Glutamatergic neuron (in vitro differentiated cells): ENCODE data around the gene RPAP2. TPM values are rescaled to one million over a fixed set of nuclear protein-coding genes. Genes with fewer than 3 reads are reported as not detected.
"Not testable (repeated sequence)": the region's sequence is repeated elsewhere in the genome, so short reads cannot be mapped to it uniquely, and the experiment has no call there.

Experiments used
- DNase-seq: peaks from one replicate; pipeline ENCODE4 v3.0.0; 2022
- H3K27ac Mint-ChIP-seq: one replicate; pipeline ENCODE4 v1.8.0; 2020; ENCODE audit warnings: mild to moderate bottlenecking, mixed read lengths, inconsistent platforms; ENCODE audit not compliant: unreplicated experiment
- H3K27me3 Mint-ChIP-seq: one replicate; pipeline ENCODE4 v1.8.0; 2020; ENCODE audit warnings: mild to moderate bottlenecking, moderate library complexity, mixed read lengths, inconsistent platforms; ENCODE audit not compliant: unreplicated experiment
- H3K36me3 Mint-ChIP-seq: one replicate; pipeline ENCODE4 v1.8.0; 2020; ENCODE audit warnings: mild to moderate bottlenecking, mixed read lengths, inconsistent platforms; ENCODE audit not compliant: unreplicated experiment
- H3K4me1 Mint-ChIP-seq: one replicate; pipeline ENCODE4 v1.8.0; 2020; ENCODE audit warnings: mild to moderate bottlenecking, low read depth, mixed read lengths, inconsistent platforms; ENCODE audit not compliant: unreplicated experiment
- H3K4me3 Mint-ChIP-seq: one replicate; pipeline ENCODE4 v1.8.0; 2020; ENCODE audit warnings: mild to moderate bottlenecking, mixed read lengths, inconsistent platforms; ENCODE audit not compliant: unreplicated experiment
- H3K9me3 Mint-ChIP-seq: one replicate; pipeline ENCODE4 v1.8.0; 2020; ENCODE audit warnings: mild to moderate bottlenecking, moderate library complexity, mixed read lengths, inconsistent platforms; ENCODE audit not compliant: unreplicated experiment
- total RNA-seq: library from RNA; stranded (reverse); fragmentation: NEBNext Ultra II Directional; extraction: Animal tissue kit (Norgen Biotek cat#: 25700); gene quantifications from one replicate; pipeline ENCODE4 v1.2.1, GENCODE V29; 2021; ENCODE audit not compliant: unreplicated experiment
- TF ChIP-seq, protein P1 (sequence below): fragments of 200-600 bp; sonication (generic); IDR thresholded peaks from one replicate; pipeline ENCODE4 v1.5.0; 2021; ENCODE audit not compliant: partially characterized antibody, unreplicated experiment

Gene RPAP2
- total RNA-seq, 1 donor from 2014 or later = 26.4 TPM

DNA sequence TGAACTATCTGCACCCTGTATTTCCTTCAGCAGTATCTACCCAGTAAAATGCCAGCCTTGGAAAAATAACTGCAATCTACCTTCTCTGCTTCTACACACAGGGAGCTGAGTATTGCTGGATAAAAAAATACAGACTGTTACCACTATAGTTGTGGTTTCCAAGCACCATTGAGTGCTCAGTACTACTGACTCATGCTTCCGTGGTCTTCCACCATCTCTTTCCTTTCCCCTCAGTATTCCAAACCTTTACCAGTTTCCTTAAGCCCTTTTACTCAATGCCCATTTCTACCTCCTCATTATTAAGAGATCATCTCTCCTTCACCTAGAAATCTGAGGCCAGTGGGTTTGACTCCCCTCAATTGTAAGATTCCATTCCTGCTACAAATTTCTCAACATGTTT is 23.9 kb upstream of the RPAP2 start:
- no peaks in the 10 kb centered on the region for H3K9me3 Mint-ChIP-seq
- H3K27ac Mint-ChIP-seq = peak overlapping the region; percentile 53
- no peaks in the 10 kb centered on the region for H3K36me3 Mint-ChIP-seq
- DNase-seq = no peak
- H3K4me1 Mint-ChIP-seq = peaks cover 22% of the 10 kb centered on the region
- H3K4me3 Mint-ChIP-seq = no peak overlapping the region
- TF ChIP-seq, protein P1, sequence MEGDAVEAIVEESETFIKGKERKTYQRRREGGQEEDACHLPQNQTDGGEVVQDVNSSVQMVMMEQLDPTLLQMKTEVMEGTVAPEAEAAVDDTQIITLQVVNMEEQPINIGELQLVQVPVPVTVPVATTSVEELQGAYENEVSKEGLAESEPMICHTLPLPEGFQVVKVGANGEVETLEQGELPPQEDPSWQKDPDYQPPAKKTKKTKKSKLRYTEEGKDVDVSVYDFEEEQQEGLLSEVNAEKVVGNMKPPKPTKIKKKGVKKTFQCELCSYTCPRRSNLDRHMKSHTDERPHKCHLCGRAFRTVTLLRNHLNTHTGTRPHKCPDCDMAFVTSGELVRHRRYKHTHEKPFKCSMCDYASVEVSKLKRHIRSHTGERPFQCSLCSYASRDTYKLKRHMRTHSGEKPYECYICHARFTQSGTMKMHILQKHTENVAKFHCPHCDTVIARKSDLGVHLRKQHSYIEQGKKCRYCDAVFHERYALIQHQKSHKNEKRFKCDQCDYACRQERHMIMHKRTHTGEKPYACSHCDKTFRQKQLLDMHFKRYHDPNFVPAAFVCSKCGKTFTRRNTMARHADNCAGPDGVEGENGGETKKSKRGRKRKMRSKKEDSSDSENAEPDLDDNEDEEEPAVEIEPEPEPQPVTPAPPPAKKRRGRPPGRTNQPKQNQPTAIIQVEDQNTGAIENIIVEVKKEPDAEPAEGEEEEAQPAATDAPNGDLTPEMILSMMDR = no peak
- H3K27me3 Mint-ChIP-seq = no peaks in the 10 kb centered on the region

DNA sequence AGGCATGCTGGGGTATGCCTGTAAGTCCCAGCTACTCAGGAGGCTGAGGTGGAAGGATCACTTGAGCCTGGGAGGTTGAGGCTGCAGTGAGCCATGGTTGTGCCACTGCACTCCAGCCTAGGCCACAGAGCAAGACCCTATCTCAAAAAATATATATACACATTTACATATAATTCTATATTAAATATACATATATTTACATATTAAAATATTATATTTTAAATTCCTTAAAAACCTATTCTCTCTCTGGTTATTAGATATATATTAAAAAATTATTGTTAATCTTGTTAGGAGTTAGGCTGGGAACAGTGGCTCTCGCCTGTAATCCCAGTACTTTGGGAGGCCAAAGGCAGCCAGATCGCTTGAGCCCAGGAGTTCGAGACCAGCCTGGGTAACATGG is 22.8 kb upstream of the RPAP2 start:
- TF ChIP-seq, protein P1 = no peak
- no peak overlapping the region for H3K4me3 Mint-ChIP-seq
- no peaks in the 10 kb centered on the region for H3K9me3 Mint-ChIP-seq
- H3K27me3 Mint-ChIP-seq = no peaks in the 10 kb centered on the region
- H3K36me3 Mint-ChIP-seq = peaks cover 7% of the 10 kb centered on the region
- H3K27ac Mint-ChIP-seq = no peak overlapping the region
- peaks cover 22% of the 10 kb centered on the region for H3K4me1 Mint-ChIP-seq
- DNase-seq = no peak

DNA sequence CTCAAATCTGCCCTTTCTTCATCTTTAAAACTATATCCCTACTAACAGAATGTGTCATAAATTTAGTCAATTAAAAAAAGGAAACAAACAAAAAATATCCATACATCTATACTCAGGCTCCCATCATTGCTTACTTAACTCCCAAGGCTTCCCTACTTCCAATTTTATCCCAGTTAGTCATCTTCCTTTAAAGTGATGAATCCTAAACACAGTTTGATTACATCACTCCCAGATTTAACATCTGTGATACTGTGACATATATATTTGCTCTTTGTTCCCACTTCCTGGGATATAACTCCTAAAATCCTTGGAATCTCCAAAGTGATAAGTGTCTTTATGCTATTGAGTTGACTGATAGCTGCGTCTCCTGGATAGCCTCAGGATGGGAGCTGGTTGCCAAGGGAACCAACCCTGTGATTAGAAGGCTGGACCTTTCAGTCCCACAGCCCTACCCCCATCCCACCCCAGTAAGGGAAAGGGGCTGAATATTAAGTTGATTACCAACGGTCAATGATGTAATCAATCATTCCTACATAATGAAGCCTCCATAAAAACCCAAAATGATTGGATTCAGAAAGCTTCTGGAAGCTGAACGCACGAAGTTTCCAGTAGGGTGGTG is 21.6 kb upstream of the RPAP2 start:
- H3K9me3 Mint-ChIP-seq = peaks cover under 1% of the 10 kb centered on the region
- TF ChIP-seq, protein P1 = no peak
- no peak for DNase-seq
- peaks cover 7% of the 10 kb centered on the region for H3K36me3 Mint-ChIP-seq
- peaks cover 14% of the 10 kb centered on the region for H3K4me1 Mint-ChIP-seq
- H3K4me3 Mint-ChIP-seq = no peak overlapping the region
- H3K27me3 Mint-ChIP-seq = no peaks in the 10 kb centered on the region
- no peak overlapping the region for H3K27ac Mint-ChIP-seq

DNA sequence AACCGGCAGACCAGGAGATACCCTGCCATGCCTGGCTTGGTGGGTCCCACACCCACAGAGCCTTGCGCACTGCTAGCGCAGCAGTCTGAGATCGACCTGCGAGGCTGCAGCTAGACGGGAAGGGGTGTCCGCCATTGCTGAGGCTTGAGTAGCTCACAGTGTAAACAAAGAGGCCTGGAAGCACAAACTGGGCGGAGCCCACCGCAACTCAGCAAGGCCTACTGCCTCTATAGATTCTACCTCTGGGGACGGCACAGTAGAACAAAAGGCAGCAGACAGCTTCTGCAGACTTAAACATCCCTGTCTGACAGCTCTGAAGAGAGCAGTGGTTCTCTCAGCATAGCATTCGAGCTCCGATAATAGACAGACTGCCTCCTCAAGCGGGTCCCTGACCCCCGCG is 19.1 kb upstream of the RPAP2 start:
- not testable (repeated sequence) for H3K27me3 Mint-ChIP-seq, DNase-seq, H3K4me1 Mint-ChIP-seq, H3K27ac Mint-ChIP-seq, H3K4me3 Mint-ChIP-seq, H3K9me3 Mint-ChIP-seq
- H3K36me3 Mint-ChIP-seq = peaks cover 14% of the 10 kb centered on the region

DNA sequence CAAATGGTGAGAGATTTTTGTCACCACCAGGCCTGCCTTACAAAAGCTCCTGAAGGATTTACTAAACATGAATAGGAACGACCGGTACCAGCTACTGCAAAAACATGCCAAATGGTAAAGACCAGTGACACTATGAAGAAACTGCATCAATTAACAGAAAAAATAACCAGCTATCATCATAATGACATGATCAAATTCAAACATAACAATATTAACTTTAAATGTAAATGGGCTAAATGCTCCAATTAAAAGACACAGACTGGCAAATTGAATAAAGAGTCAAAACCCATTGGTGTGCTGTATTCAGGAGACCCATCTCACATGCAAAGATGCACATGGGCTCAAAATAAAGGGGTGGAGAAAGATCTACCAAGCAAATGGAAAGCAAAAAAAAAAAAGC is 17.4 kb upstream of the RPAP2 start:
- not testable (repeated sequence) for H3K4me1 Mint-ChIP-seq, DNase-seq, H3K4me3 Mint-ChIP-seq, H3K9me3 Mint-ChIP-seq, H3K27me3 Mint-ChIP-seq, H3K27ac Mint-ChIP-seq
- peaks cover 14% of the 10 kb centered on the region for H3K36me3 Mint-ChIP-seq

DNA sequence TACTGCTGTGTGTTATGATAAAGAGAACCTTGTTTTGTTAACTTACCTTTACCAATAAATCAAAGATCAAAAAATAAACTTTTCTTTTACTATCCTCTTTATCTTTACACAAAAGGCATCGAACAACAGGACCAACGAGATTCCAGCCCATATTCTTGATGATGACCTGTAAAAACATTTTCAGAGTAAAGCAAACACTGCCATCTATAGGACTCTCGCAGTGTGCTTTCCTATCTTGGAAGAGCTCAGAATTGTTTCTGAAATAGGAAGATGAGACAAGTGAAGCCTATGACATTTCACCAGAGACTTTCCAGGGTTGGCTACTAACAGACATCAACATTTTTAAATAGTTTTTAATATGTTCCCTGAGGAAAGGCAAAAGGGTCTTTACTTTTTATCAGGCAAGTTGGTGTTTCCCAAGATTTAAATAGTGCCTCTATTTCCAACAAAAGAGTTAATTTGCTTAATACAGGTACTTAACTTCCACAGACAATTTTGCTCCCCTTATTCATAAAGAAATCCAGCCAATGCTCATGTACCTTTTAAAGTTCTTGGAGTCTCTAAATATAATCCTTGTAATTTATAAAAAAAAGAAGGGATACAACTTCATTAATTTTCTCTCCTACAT is 7.4 kb upstream of the RPAP2 start:
- H3K27ac Mint-ChIP-seq = no peak overlapping the region
- no peak for DNase-seq
- no peaks in the 10 kb centered on the region for H3K9me3 Mint-ChIP-seq
- H3K4me1 Mint-ChIP-seq = no peaks in the 10 kb centered on the region
- no peaks in the 10 kb centered on the region for H3K27me3 Mint-ChIP-seq
- TF ChIP-seq, protein P1 = peak; percentile 45
- no peak overlapping the region for H3K4me3 Mint-ChIP-seq
- H3K36me3 Mint-ChIP-seq = no peaks in the 10 kb centered on the region
